GM19452 (cell line): ENCODE measurements around the gene SPSB3.
"Not testable (repeated sequence)": the region's sequence is repeated elsewhere in the genome, so short reads cannot be mapped to it uniquely, and the experiment has no call there.

ENCODE experiments used
- ATAC-seq: cut with Tn5 transposase; IDR thresholded peaks from one replicate; pipeline ENCODE4 v1.9.1; 2021; ENCODE audit not compliant: unreplicated experiment

The SPSB3 gene

GRCh38 chr16:1817276-1817589 is 34.9 kb upstream of the SPSB3 start:
- ATAC-seq: no peak

DNA sequence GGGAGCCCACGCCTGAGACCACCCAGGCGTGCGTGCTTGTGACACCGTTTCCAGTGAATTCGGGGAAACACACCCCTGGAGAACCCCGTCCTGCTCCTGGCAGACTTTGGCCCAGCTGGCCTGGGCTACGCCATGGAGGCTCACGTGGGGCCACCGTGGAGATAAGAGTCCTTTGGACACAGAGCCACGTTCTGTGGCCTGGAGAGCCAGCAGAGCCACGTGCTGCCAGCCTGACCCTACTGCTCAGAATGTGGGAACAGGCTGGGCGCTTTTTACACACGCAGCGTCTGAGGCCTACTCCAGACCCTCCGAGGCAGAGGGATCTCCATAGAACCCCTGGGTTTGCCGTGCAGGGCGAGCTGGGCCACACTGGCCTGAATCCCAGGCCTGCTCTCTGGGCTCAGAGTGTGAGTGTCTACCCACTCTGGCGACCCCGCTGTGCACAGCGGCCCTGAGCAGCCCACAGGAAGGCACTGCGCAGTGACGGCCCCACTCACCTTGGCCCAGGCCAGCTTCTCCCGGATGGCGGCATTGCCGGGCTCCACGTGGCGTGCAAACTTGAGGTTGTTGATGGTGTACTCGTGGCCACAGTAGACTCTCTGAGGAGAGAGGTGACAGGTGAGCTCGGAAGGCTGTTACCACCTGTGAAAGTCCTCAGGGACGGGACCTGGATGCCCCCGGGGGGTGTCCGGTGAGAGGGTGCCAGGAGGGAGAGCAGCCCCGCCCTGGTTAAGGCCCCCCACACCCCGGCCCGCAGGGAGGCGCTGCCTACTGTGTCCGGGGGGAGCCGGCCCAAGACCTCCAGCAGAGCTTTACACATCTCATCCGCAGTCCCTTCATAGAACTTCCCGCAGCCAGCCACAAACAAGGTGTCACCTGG is 34.3 kb upstream of the SPSB3 start:
- no peak for ATAC-seq

- no peak for ATAC-seq
These were observed 33.1 kb upstream of the SPSB3 start for GRCh38 chr16:1815461-1815860.

GRCh38 chr16:1812732-1813163 is 30.4 kb upstream of the SPSB3 start:
- ATAC-seq: no peak

DNA sequence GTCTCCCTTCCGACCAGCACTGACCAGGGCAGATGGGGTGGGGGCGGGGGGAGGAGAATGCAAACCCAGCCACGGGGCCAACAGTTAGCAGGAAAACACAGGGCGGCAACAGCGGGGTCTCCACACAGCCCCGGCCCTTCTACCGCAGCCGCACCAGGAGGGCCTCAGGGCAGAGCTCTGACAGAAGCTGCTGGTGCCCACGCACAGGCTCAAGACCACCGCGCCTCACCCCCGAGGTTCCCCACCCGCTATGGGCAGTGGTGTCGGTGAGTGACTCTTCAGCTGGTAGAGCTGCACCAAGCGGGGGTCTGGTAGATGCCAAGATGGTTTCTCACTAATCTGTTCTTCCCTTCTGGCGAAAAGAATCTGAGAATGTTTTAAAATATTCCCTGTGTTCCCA is 28.2 kb upstream of the SPSB3 start:
- ATAC-seq: no peak

DNA sequence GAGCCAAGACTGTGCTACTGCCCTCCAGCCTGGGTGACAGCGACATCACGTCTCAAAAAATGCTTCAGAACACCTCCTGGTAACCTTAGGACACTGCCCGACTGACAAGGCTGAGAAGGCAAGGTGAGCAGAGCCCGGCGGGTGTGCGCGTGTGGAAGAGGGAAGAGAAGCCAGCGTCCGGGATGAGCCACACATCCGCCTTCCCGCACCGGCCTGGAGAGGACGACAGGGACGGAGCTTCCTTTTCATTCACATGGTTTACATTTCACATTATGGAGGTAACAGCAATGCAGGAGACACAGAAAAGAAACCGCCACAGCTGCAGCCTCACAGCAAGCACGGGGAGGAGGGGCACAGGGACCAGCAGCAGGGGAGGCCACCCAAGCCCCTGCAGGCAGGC is 27.7 kb upstream of the SPSB3 start:
- ATAC-seq: no peak

- no peak for ATAC-seq
These were observed 27.0 kb upstream of the SPSB3 start for GRCh38 chr16:1809281-1809801.

DNA sequence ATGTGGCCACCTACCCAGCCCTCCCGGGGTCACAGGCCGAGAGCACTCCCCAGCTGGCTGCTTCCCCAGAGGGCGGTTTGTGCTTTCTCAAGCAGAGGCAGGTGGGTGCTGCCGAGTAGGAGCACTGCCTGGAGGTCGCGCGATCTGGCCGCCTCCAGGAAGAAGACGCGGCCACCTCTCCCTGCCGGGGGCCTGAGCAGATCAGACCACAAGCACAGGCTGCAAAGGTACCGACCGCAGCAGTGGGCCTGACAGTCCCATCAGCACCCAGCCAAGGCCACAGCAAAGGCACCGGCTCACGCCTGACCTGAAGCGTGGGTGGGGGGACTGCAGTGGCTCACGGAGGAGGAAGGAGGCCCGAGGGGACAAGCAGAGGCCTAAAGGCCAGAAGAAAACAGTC is 26.3 kb upstream of the SPSB3 start:
- ATAC-seq: no peak

DNA sequence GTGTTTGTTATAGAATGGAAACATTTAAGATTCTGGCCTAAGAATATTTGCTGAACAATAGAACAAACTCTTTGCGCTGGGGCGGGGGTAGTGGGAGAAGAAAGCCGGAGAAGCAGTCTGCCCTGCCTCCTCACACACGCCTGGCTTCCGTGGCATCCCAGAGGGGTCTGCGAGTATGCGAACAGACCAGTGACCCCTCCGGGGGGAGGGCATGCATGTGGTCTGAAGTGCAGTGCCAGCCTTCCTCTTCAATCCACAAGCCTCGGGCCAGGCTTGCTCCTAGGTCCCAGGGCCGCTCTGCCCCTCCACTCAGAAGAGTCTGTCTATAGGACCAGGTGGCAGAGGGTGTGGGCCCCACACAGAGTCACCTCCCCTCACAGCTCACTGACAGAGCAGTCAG is 25.3 kb upstream of the SPSB3 start:
- ATAC-seq: no peak

- no peak for ATAC-seq
These were observed 18.3 kb upstream of the SPSB3 start for GRCh38 chr16:1800701-1801100.

DNA sequence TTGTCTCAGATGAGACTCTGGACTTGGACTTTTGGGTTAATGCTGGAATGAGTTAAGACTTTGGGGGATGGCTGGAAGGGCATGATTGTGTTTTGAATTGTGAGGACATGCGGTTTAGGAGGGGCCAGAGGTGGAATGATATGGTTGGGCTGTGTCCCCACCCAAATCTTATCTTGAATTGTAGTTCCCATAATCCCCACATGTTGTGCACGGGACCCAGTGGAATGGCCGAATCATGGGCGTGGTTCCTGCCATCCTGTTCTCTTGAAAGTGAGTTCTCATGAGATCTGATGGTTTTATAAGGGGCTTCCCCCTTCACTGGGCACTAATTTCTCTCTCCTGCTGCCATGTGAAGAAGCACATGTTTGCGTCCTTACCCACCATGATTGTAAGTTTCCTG is 16.9 kb upstream of the SPSB3 start:
- ATAC-seq: not testable (repeated sequence)

- no peak for ATAC-seq
These were observed 12.7 kb upstream of the SPSB3 start for GRCh38 chr16:1794908-1795666.

- no peak for ATAC-seq
These were observed 12.0 kb upstream of the SPSB3 start for GRCh38 chr16:1794221-1794871.

DNA sequence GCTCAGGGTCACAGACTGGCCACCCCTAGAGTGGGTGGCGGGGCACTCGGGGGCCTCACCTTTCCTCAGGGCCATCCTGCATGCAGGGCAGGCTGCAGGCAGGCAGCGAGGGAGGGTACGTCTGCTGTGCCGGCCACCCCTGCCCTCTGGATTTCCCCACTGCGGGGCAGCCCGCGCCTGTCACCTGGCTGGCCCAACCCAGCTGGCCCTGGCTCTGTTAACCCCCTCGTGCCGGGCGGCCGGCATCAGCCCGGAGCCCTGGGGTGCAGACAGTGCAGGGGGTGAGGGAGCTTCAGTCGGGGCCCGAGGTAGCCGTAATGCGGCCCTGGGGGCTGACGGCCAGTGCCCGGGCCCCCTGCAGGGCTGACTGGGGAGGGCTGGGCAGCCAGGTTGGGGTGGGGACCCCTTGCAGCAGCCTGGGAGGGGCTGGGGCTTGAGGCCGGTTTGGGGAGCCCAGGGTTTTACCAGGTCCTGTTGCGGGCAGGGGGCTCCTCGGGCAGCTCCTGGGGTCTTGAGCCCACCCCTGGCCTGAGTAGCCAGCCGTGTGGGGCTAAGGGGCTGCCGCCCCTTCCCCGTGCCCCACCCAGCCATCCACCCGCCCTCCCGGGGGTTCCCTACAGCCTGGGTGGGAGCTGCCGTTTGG is 11.3 kb upstream of the SPSB3 start, which contains the start of gene IGFALS:
IGFALS (minus strand) TSS at position 128 of the 643 bp plus-strand sequence; CDS start at position 75, 53 bp downstream.
- no peak for ATAC-seq

DNA sequence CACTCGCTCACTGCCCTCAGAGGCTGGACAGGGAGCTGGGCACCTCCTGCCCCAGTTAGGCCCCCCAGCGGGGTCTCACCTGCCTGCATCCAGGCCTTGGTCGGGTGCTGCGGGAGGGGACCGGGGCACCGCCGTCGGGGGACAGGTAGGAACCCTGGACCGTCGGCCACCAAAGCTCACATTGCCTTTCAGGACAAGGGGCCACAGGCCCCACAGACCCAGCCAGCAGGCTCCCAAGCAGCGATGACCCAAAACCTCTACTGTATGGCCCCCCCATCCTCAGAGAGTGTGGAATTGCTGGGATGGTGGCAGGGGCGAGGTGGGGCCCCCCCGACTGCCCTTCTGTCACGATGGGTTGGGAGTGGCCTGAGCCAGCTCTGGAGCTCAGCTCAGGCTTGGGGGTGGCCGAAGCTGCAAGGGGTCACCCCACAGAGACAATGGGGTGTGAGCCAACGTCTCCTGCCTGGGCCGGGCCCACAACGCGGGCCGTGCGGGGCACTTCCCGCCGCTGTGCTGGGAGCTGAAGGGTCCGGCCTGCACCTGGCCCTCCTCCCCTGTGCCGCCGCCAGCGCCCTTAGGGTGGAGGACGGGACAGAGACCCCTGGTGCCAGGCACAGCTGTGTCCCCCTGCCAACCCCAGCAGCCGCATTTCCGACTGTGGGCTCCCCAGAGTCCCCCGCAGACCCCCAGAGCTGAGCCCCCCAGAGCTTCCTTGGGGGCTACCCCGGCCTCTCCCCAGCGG is 10.6 kb upstream of the SPSB3 start:
- ATAC-seq: no peak

- no peak for ATAC-seq
These were observed 9.8 kb upstream of the SPSB3 start for GRCh38 chr16:1791943-1792812.

DNA sequence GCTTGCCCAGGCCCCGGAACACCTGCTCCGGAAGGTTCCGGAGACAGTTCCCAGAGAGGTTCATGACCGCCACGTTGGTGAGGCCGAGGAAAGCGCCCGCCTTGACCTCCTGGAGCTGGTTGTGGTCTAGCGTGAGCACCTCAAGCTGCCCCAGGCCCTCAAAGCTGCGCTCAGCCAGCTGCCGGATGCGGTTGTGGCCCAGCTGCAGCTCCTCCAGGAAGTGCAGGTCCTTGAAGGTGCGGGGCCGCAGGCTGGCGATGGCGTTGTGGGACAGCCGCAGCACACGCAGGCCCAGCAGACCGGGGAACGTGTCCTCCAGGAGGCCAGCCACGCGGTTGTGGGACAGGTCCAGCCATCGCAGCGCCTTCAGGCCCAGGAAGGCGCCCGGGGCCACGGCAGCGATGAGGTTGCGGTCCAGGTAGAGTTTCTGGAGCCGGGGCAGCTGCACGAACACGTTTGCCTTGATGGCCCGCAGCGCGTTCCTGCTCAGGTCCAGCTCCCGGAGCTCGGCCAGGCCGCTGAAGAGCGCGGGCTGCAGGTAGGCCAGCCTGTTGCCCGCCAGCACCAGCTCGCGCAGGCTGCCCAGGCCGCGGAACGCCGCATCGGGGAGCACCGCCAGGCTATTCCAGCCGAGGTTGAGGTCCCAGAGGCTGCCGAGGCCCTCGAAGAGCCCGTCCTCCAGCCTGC is 9.0 kb upstream of the SPSB3 start:
- no peak for ATAC-seq

DNA sequence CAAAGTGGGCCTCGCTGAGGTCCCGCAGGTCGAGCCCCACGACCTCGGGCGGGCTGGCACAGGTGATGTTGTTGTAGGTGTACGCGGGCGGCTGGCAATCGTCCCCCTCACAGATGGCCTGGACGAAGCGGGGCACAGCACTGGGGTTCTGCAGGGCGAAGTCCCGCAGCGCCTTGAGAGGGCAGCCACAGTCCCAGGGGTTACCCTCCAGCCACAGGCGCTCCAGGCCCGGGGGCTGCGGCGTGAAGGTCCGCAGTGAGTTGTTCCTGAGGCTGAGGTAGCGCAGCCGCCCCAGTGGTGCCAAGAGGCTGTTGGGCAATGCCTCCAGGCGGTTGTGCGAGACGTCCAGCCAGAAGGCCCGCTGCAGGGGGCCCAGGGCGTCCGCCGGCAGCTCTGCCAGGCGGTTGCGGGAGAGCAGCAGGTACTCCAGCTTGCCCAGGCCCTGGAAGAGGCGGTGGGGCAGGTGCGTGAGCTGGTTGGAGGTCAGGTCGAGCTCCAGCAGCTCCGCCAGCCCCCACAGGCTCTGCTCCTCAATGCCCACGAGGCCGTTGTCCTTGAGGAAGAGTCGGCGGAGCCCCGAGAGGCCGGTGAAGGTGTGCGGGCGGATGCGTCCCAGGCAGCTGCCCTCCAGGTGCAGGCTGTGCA is 8.4 kb upstream of the SPSB3 start:
- no peak for ATAC-seq
